GM18951 (cell line): ENCODE data around the gene NT5DC3.

ENCODE experiments used
- POLR2A ChIP-seq: IDR thresholded peaks from 4 replicates; pipeline ENCODE4 v1.6.1; 2011; ENCODE audit warnings: mild to moderate bottlenecking; ENCODE audit not compliant: insufficient read length, insufficient read depth; ENCODE audit errors: extremely low read depth
- in situ Hi-C: fragments of 300-500 bp; cut with MboI; formaldehyde crosslinking; loops from one replicate; pipeline ENCODE4 v1.12.0; 2022; ENCODE audit warnings: low sequenced_read_pairs, mixed read lengths, inconsistent platforms; ENCODE audit not compliant: unreplicated experiment

NT5DC3 gene

DNA sequence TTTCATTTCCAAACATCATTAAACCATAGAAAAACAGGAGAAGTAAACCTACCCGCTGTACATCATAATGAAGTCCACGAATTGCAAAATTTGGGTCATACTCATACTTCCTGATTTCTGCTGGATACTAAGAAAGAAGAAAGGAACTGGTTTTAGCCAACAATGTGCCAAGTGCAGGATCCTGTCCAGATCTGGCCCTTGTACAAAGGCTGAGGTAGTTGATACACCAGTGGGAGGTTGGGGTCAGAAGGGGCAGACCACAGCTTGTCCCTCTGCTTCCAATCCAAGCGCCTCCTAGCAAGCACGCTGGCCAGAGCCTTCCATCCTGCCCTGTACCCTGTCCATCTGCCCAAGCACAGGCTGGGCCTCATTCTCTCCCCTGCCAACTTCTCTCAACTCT, 34.2 kb downstream of the NT5DC3 start:
- in situ Hi-C loops, result no loop called here
- no peak for TF ChIP-seq POLR2A

DNA sequence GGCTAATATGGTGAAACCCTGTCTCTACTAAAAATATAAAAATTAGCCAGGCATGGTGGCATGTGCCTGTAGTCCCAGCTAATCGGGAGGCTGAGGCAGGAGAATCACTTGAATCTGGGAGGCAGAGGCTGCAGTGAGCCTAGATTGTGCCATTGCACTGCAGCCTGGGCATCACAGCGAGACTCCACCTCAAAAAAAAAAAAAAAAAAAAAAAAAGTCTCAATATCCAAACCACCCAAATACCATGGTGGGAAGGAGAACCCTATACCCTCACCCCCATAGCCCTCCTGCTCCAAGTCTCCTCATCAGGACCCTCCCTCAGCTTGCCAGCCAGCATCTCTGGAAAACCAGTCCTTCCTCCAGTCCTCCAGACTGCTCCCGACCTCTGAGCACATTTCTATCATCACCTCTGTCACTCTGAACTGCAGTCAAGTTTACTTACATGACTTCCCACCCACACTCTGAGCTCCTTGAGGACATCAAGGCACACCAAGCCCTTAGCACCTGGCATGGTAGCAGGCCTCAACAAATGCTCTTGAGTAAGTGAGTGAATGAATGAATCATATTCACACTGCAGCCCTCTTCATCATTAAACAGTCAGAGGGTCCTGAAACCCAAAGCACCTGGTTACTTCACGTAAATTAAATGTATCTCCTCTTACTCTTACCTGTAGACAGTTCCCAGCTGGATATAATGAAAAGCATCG, 35.2 kb downstream of the NT5DC3 start:
- in situ Hi-C loops, result no loop called here
- no peak for TF ChIP-seq POLR2A

DNA sequence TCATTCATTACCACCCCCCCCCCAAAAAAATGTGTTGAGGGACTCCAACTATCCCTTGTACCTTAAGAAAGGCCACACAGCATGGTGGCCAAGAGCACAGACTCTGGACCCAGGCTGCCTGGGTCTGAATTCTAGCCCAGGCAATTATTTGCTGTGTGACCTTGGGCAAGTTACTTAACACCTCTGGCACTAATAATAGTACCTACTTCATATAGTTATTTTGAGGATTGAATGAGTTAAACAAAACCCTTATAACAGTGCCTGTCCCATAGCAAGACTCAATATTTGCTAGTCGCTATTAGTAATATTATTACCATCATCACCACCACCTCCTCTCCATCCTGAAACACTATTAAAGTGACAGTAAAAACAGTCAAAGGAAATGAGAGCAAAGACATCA, 37.2 kb downstream of the NT5DC3 start:
- in situ Hi-C loops, result no loop called here

DNA sequence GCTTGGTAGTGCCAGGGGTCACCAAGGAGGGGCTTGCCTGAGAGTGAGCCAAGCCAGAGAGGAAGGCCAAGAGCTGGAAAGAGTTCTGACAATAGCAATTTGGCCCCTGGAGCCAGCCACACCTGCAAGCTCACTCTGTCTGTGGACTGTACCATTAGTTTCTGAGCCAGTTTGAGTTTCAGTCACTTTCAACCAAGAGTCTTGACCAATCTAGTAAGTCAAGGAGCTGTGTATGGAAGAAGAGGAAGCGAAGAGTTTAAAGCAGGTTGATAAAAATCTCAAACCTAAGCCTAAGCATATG, 38.5 kb downstream of the NT5DC3 start:
- no peak for TF ChIP-seq POLR2A
- in situ Hi-C loops, result no loop called here

More for the DNA sequence above, 37.2 kb downstream of the NT5DC3 start:
- no peak for TF ChIP-seq POLR2A

DNA sequence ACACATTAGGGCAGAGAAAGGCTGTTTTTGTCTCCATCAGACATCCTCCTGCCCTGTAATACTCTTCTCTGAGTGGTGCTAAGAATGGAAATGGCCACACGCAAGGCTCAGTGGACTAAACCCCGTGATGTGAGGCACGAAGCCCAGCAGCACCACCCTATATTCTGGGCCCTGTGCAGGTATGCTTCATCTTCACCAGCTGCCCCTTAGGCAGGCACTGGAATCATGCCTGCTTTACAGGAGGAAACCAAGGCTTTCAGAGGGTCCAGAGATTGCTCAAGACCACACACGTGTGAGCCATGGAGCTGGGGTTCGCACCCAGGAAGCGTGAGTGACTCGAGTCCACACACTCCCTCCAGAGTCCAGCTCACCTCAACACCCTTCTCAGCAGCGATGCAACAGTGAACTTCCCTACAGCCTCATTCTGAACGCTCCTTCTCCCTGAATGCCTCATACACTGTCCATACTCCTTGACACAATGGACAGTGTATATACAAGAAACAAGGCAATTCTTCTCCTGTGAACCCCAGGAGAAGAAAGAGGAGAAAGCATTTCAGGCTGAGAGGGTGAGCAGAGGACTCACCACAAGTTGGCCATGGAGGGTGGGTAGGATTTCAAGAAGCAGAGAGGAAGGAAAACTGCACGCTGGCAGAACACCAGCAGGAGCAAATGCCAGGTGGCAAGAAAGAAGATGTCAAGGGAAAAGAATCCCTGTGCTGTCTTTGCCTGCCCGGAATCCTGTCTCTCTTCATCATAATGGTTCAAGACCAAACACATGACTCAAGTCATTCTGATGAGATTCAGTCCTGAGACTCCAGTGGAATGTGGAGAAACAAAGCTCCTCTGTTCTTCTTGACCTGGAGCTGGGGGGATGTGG, 39.1 kb downstream of the NT5DC3 start:
- in situ Hi-C loops, result no loop called here
- TF ChIP-seq POLR2A, result no peak

DNA sequence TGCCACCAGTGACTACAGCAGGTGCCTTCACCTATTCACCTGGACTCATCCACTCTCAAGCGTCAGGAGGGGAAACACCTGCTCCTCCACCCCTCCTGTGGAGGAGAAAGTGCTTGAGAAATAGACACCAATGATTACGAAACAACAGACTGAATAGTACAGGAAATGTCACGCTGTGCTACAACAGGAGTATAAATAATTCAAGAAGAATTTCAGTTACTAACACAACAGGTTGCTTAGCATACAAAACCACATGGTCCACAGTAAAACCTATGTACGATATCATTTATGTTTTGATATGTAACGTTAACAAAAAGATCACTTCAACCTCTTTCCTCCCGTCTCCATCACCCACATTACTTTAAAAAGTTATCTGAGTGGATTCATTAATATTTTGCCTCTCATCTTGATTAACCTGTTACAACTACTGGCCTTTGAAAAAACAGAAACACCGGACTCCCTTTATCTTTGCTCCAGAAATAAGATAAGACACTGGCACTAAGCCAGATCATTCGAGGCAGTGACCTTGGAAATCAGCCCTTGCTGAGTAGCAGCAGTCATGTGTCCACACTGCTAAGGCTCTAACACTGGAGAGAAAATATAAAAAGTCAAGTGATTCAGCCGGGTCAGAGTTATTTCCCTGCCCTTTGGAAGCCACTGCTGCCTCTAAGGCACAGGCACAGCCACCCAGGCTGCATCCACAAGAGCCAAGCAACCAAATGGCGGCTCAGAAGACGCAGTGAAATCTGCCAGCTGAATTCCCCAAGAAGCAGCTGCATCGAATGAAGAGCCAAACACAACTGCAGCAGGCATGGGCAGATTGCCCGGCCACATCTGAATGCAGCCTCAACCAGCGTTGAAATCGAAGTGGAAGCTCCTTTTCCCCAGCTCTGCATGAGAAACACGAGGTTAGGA, 40.9 kb downstream of the NT5DC3 start:
- no peak for TF ChIP-seq POLR2A
- in situ Hi-C loops, result no loop called here

DNA sequence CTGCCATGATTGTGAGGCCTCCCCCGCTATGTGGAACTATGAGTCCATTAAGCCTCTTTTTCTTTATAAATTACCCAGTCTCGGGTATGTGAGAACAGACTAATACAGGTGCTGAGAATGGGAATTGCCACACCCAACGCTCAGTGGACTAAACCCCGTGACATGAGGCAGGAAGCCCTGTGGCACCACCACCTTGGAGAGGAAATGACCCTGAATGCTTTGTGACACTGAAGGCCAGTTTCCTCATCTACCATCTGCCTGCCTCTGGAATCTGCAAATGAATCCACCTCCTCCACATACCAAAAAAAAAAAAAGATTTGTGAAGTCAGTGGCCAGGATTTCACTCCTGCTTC, 41.6 kb downstream of the NT5DC3 start:
- in situ Hi-C loops, result no loop called here
- no peak for TF ChIP-seq POLR2A

DNA sequence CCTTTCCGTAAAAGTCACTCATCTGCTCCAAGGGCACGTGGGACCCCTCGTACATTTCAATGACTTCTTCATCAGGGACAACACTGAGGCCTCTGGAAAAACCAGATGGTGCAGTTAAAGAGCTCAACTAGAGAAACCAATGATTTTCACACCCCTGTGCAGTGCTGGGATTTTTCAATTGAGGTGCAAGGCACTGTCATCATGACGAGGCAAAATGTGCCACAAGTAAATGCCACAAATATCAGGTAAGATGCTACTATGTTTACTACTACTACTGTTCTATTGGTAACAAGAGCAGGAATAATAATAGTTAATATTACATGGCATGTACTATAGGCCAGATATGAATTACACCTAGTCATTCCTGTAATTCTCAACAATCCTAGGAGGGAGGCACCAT, 42.4 kb downstream of the NT5DC3 start:
- TF ChIP-seq POLR2A, result no peak
- in situ Hi-C loops, result no loop called here

DNA sequence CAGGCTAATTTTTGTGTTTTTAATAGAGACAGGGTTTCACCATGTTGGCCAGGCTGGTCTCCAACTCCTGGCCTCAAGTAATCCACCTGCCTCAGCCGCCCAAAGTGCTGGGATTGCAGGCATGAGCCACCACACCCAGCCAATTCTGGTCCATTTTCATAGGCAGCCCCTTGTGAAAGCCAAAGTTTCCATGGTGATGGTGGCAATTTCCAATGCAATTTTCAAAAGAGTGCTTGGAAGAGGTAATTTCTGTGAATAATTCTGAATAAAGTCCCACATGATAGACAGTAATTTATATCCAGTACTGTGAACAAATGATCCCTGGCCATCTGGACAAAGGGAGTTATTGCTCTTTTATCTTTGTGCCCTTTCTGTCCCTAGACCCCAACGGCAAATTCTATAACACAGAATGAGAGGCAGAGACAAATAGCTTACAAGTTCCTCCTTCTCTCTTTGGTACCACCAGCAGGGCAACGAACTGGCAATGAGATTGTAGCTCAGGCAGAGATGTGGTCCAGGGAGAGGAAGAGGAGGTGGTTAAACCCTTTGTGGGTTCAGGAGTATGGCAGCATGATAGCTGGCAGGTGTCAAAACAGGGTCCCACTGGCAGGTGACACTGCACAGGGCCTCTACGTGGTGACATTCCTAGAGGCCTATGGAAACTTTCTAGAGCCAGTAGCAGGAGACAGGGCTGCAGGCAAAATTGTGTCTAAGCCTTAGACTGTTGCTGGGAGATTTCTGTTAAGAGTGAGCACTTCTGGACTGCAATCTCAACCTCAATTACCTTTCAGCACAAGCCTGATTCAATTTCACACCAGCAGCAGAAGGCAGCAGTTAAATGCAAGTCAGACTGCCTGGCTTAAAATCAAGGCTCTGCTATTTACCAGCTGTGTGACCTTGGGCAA, 46.5 kb downstream of the NT5DC3 start:
- no peak for TF ChIP-seq POLR2A
- in situ Hi-C loops, result no loop called here

DNA sequence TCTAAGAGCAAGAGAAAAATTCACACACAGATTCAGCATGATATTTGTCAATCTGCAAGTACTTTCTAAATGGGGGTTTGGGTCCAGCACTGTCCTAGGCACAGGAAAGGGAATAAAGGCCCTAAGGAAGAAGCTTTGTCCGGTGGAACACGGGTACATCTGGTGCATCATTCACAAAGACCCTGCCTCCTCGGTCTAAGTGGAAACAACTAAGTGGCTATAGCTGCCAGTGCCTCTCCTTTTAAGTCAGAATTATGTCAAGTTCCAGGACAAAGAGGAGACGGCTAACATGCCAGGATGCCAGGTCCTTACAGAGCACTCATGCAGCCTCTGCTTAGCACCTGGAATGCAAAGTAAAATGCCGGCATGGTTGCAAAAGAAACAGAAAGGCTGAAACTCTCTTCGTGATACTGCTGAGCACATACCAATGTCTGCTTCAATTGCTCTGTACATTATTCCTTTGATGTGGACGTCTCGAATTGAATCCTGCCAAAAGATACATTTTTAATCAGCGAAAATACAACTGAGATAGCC, 47.5 kb downstream of the NT5DC3 start:
- TF ChIP-seq POLR2A, result no peak
- in situ Hi-C loops, result no loop called here

DNA sequence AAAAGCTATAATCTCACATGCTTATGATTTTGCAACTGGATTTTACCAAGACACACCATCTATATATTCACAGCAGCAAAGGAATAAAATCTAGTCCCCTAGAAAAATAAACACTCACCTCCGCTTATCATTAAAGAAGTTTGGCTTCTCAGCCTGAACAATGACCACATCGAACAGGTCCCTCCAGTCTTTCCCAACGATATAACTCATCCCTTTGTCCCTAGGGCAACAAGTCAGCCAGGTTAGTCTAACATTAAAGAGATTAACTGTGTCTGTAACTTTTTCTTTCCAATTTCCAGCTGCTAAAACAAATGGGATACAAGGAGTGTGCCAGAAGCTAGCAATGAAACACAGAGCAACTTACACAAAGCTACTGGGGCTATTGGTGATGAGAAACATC, 48.0 kb downstream of the NT5DC3 start:
- in situ Hi-C loops, result no loop called here
- TF ChIP-seq POLR2A, result no peak

DNA sequence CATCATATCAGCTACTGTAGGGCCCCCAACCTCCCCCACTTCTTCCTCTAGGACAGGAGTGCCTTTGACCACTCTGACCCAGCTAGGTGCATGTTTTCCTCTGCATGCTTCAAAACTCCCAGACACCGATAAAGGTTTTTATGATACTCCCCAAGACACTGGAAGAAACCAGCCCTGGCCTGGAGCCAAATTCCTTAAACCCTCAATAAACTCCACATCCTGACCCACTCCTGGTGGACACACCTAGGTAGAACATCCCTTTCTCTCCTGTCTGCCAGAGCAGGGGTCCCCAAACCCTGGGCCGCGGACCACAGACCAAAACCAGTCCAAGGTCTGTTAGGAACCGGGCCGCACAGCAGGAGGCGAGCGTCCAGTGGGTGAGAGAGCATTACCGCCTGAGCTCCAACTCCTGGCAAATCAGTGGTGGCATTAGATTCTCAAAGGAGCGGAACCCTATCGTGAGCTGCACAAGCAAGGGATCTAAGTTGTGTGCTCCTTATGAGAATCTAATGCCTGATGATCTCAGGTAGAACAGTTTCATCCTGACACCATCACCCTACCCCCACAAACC, 49.6 kb downstream of the NT5DC3 start:
- TF ChIP-seq POLR2A, result no peak
- in situ Hi-C loops, result no loop called here

DNA sequence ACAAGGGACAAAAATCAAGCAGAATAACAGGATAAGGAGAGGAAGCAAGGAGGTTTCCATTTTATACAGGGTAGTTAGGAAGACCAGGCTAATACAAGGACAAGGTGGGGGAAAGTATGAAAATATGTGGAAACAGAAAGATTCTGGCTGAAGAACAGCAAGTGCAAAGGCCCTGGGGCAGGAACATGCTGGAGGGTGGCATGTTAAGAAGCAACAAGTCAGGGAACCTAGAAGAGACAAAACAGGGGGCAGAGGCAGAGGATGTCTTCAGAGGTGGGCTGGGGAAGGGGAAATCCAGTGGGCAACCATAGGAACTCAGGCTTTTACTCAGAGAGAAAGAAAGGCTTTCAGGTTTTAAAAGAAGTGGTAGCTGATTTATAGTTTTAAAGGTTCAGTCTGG, 54.8 kb downstream of the NT5DC3 start:
- in situ Hi-C loops, result no loop called here
- no peak for TF ChIP-seq POLR2A
